Naive thymus-derived CD4-positive, alpha-beta T cell (primary cell): ENCODE measurements around the gene PBX1. TPM values are rescaled to one million over a fixed set of nuclear protein-coding genes. Genes with fewer than 3 reads are reported as not detected.

Experiments used
- ATAC-seq: fragments of 150-1000 bp; cut with Tn5 transposase; 2 replicates; pipeline ENCODE4 v1.10.0; 2021; ENCODE audit warnings: mild to moderate bottlenecking, moderate library complexity
- CTCF ChIA-PET: fragments of 350-600 bp; sonication (Branson Sonifier 250); formaldehyde crosslinking; loops from one replicate; lab custom pipeline; 2021; ENCODE audit warnings: antibody characterized with exemption; lab: Charles Lee
- POLR2A ChIA-PET: fragments of 350-600 bp; sonication (Branson Sonifier 250); formaldehyde crosslinking; loops from one replicate; lab custom pipeline; 2021; ENCODE audit warnings: antibody characterized with exemption, inconsistent platforms; lab: Charles Lee
- DNase-seq, 9 donors: peaks; one replicate each; pipeline versions ENCODE4 v3.0.0 to v3.0.0-alpha.2; 2020 to 2022; ENCODE audit warnings: mixed read lengths in 1 of 9
- H3K27ac ChIP-seq: one replicate; pipeline ENCODE4 v1.7.0; 2013; ENCODE audit warnings: mild to moderate bottlenecking, low read depth, low read length, moderate library complexity
- H3K27me3 ChIP-seq, 2 donors: one replicate each; pipeline ENCODE4 v1.7.0; 2013; ENCODE audit warnings: low read length in 2 of 2, mild to moderate bottlenecking in 2 of 2, moderate library complexity in 2 of 2; ENCODE audit not compliant: control insufficient read depth in 2 of 2, insufficient read depth in 2 of 2
- H3K36me3 ChIP-seq, 3 experiments: 1 replicate in 2 of 3; 2 replicates in 1 of 3; pipeline ENCODE4 v1.7.0; 2013; ENCODE audit warnings: low read length in 3 of 3, mild to moderate bottlenecking in 3 of 3, moderate library complexity in 1 of 3; ENCODE audit not compliant: insufficient read depth in 3 of 3, control insufficient read depth in 2 of 3
- H3K4me1 ChIP-seq, 2 donors: one replicate each; pipeline ENCODE4 v1.7.0; 2013; ENCODE audit warnings: low read length in 2 of 2, mild to moderate bottlenecking in 2 of 2, moderate library complexity in 1 of 2; ENCODE audit not compliant: control insufficient read depth in 2 of 2, insufficient read depth in 2 of 2
- H3K4me3 ChIP-seq: 2 replicates; pipeline ENCODE4 v1.7.0; 2013; ENCODE audit warnings: mild to moderate bottlenecking, low read length
- H3K9me3 ChIP-seq, 3 experiments: 1 replicate in 2 of 3; 2 replicates in 1 of 3; pipeline ENCODE4 v1.7.0; 2013; ENCODE audit warnings: low read length in 3 of 3; ENCODE audit not compliant: control insufficient read depth in 2 of 3
- H3K27ac Mint-ChIP-seq, 9 donors: one replicate each; pipeline ENCODE4 v1.8.0; 2020 to 2022; ENCODE audit warnings: mixed read lengths in 9 of 9, mild to moderate bottlenecking in 8 of 9, moderate library complexity in 5 of 9, inconsistent platforms in 2 of 9
- H3K27me3 Mint-ChIP-seq, 5 donors: one replicate each; pipeline ENCODE4 v1.8.0; 2021 to 2022; ENCODE audit warnings: mixed read lengths in 5 of 5, mild to moderate bottlenecking in 1 of 5
- H3K36me3 Mint-ChIP-seq, 5 donors: one replicate each; pipeline ENCODE4 v1.8.0; 2020 to 2022; ENCODE audit warnings: mixed read lengths in 5 of 5, mild to moderate bottlenecking in 3 of 5, inconsistent platforms in 1 of 5
- H3K4me1 Mint-ChIP-seq, 7 donors: one replicate each; pipeline ENCODE4 v1.8.0; 2020 to 2022; ENCODE audit warnings: mixed read lengths in 7 of 7, mild to moderate bottlenecking in 3 of 7, inconsistent platforms in 1 of 7
- H3K4me3 Mint-ChIP-seq, 10 donors: one replicate each; pipeline ENCODE4 v1.8.0; 2020 to 2022; ENCODE audit warnings: mild to moderate bottlenecking in 10 of 10, mixed read lengths in 10 of 10, moderate library complexity in 6 of 10, inconsistent platforms in 2 of 10
- H3K9me3 Mint-ChIP-seq, 11 donors: one replicate each; pipeline ENCODE4 v1.8.0; 2020 to 2022; ENCODE audit warnings: mixed read lengths in 11 of 11, mild to moderate bottlenecking in 4 of 11, inconsistent platforms in 1 of 11, moderate library complexity in 1 of 11
- intact Hi-C, 2 donors: fragments of 100-400 bp; cut with micrococcal nuclease; formaldehyde crosslinking; loops; one replicate each; pipeline ENCODE4 v1.15.1; 2023
- polyA plus RNA-seq, 2 donors: library from polyadenylated mRNA; unstranded; fragments of 300-500 nt; fragmentation: Illumina TruSeq; gene quantifications; one replicate each; pipeline ENCODE4 v1.2.3, GENCODE V29; 2021
- total RNA-seq, 6 experiments: library from RNA in 5 of 6; stranded (reverse) in 5 of 6; gene quantifications; 1 replicate in 5 of 6; 2 replicates in 1 of 6; pipeline ENCODE4 v1.2.3 and lab custom pipeline; 2021 to 2026

PBX1 gene
- total and polyA plus RNA-seq, 7 experiments from 2014 or later = 0.02 to 2.9 (median 1.7) TPM; not detected in 1

GRCh38 chr1:164759979-164760469 is 201.0 kb downstream of the PBX1 start:
- no peak for ATAC-seq
- H3K4me1 Mint-ChIP-seq = no peaks in the 10 kb centered on the region
- intact Hi-C loops = no loop called here
- H3K27ac Mint-ChIP-seq = no peak overlapping the region
- Histone ChIP-seq H3K9me3 (no peaks in the 10 kb centered on the region), H3K27me3 (no peaks in the 10 kb centered on the region), H3K4me3 (no peak overlapping the region), H3K27ac (no peak overlapping the region), H3K4me1 (no peaks in the 10 kb centered on the region), H3K36me3 (no peaks in the 10 kb centered on the region)
- DNase-seq = no peak
- ChIA-PET POLR2A (no interaction called here), CTCF (interaction anchor here (1.1 kb wide), 1 partner anchor 10 kb away, joined by 3 read pairs; no protein-coding TSS in a partner anchor)
- no peaks in the 10 kb centered on the region for H3K36me3 Mint-ChIP-seq
- H3K9me3 Mint-ChIP-seq = peaks cover 0 to 7% (median 0%) of the 10 kb centered on the region in 11 donors
- no peaks in the 10 kb centered on the region for H3K27me3 Mint-ChIP-seq
- no peak overlapping the region for H3K4me3 Mint-ChIP-seq

GRCh38 chr1:164760569-164760968 is 201.6 kb downstream of the PBX1 start:
- H3K9me3 Mint-ChIP-seq = peaks cover 0 to 7% (median 0%) of the 10 kb centered on the region in 11 donors
- no peak overlapping the region for H3K4me3 ChIP-seq
- H3K9me3 ChIP-seq = no peaks in the 10 kb centered on the region
- no peak for DNase-seq
- no peaks in the 10 kb centered on the region for H3K4me1 ChIP-seq
- ChIA-PET POLR2A (no interaction called here), CTCF (interaction anchor here (1.1 kb wide), 1 partner anchor 10 kb away, joined by 3 read pairs; no protein-coding TSS in a partner anchor)
- no peak overlapping the region for H3K4me3 Mint-ChIP-seq
- no peak overlapping the region for H3K27ac ChIP-seq
- ATAC-seq = no peak
- no peaks in the 10 kb centered on the region for H3K4me1 Mint-ChIP-seq
- H3K36me3 ChIP-seq = no peaks in the 10 kb centered on the region
- H3K27me3 ChIP-seq = no peaks in the 10 kb centered on the region
- no peaks in the 10 kb centered on the region for H3K27me3 Mint-ChIP-seq
- no peak overlapping the region for H3K27ac Mint-ChIP-seq
- intact Hi-C loops = no loop called here
- H3K36me3 Mint-ChIP-seq = no peaks in the 10 kb centered on the region

- H3K27me3 Mint-ChIP-seq = no peaks in the 10 kb centered on the region
- DNase-seq (no peak), ATAC-seq (no peak)
- H3K36me3 Mint-ChIP-seq = no peaks in the 10 kb centered on the region
- H3K4me3 Mint-ChIP-seq = no peak overlapping the region
- H3K9me3 ChIP-seq = no peaks in the 10 kb centered on the region
- no peak overlapping the region for H3K4me3 ChIP-seq
- ChIA-PET CTCF (no interaction called here), POLR2A (no interaction called here)
- no peaks in the 10 kb centered on the region for H3K4me1 ChIP-seq
- no peak overlapping the region for H3K27ac ChIP-seq
- H3K36me3 ChIP-seq = no peaks in the 10 kb centered on the region
- no peaks in the 10 kb centered on the region for H3K27me3 ChIP-seq
- peaks cover 0 to 7% (median 0%) of the 10 kb centered on the region in 11 donors for H3K9me3 Mint-ChIP-seq
- intact Hi-C loops = no loop called here
- H3K4me1 Mint-ChIP-seq = no peaks in the 10 kb centered on the region
- H3K27ac Mint-ChIP-seq = no peak overlapping the region
Observed at GRCh38 chr1:164761009-164761408, 202.0 kb downstream of the PBX1 start.

GRCh38 chr1:164763098-164763497 is 204.1 kb downstream of the PBX1 start:
- no peaks in the 10 kb centered on the region for H3K27me3 ChIP-seq
- no peaks in the 10 kb centered on the region for H3K36me3 Mint-ChIP-seq
- no peak for ATAC-seq
- H3K27ac ChIP-seq = no peak overlapping the region
- no peaks in the 10 kb centered on the region for H3K9me3 ChIP-seq
- peaks cover 0 to 3% (median 0%) of the 10 kb centered on the region in 11 donors for H3K9me3 Mint-ChIP-seq
- H3K4me1 ChIP-seq = no peaks in the 10 kb centered on the region
- POLR2A ChIA-PET = no interaction called here
- H3K4me1 Mint-ChIP-seq = no peaks in the 10 kb centered on the region
- no peaks in the 10 kb centered on the region for H3K27me3 Mint-ChIP-seq
- no peak overlapping the region for H3K4me3 Mint-ChIP-seq
- no peak for DNase-seq
- H3K36me3 ChIP-seq = no peaks in the 10 kb centered on the region
- intact Hi-C loops = no loop called here
- H3K4me3 ChIP-seq = no peak overlapping the region
- no peak overlapping the region for H3K27ac Mint-ChIP-seq
- CTCF ChIA-PET = no interaction called here

- no peak for ATAC-seq
- no peaks in the 10 kb centered on the region for H3K27me3 Mint-ChIP-seq
- CTCF ChIA-PET = no interaction called here
Observed at GRCh38 chr1:164764333-164764732, 205.3 kb downstream of the PBX1 start.

GRCh38 chr1:164765557-164765956 is 206.6 kb downstream of the PBX1 start:
- H3K4me1 ChIP-seq = no peaks in the 10 kb centered on the region
- DNase-seq = no peak
- H3K4me3 ChIP-seq = no peak overlapping the region
- CTCF ChIA-PET = no interaction called here
- H3K4me3 Mint-ChIP-seq = no peak overlapping the region
- no peaks in the 10 kb centered on the region for H3K36me3 Mint-ChIP-seq
- no peaks in the 10 kb centered on the region for H3K27me3 ChIP-seq
- intact Hi-C loops = no loop called here
- ATAC-seq = no peak
- no peaks in the 10 kb centered on the region for H3K36me3 ChIP-seq
- H3K9me3 ChIP-seq = no peaks in the 10 kb centered on the region
- no peak overlapping the region for H3K27ac Mint-ChIP-seq
- no peak overlapping the region for H3K27ac ChIP-seq
- peaks cover 0 to 3% (median 0%) of the 10 kb centered on the region in 11 donors for H3K9me3 Mint-ChIP-seq
- H3K27me3 Mint-ChIP-seq = no peaks in the 10 kb centered on the region
- no peaks in the 10 kb centered on the region for H3K4me1 Mint-ChIP-seq
- POLR2A ChIA-PET = no interaction called here

More at GRCh38 chr1:164764333-164764732, 205.3 kb downstream of the PBX1 start:
- DNase-seq = no peak
- intact Hi-C loops = no loop called here
- H3K4me3 Mint-ChIP-seq = no peak overlapping the region
- no peaks in the 10 kb centered on the region for H3K27me3 ChIP-seq
- H3K9me3 ChIP-seq = no peaks in the 10 kb centered on the region
- H3K36me3 Mint-ChIP-seq = no peaks in the 10 kb centered on the region
- H3K4me1 Mint-ChIP-seq = no peaks in the 10 kb centered on the region
- no peak overlapping the region for H3K27ac Mint-ChIP-seq
- no peak overlapping the region for H3K4me3 ChIP-seq
- POLR2A ChIA-PET = no interaction called here
- peaks cover 0 to 3% (median 0%) of the 10 kb centered on the region in 11 donors for H3K9me3 Mint-ChIP-seq
- no peaks in the 10 kb centered on the region for H3K4me1 ChIP-seq
- no peaks in the 10 kb centered on the region for H3K36me3 ChIP-seq
- H3K27ac ChIP-seq = no peak overlapping the region

GRCh38 chr1:164765992-164766720 is 207.2 kb downstream of the PBX1 start:
- Mint-ChIP-seq H3K36me3 (no peaks in the 10 kb centered on the region), H3K27me3 (peaks cover 0 to under 1% (median 0%) of the 10 kb centered on the region in 5 donors), H3K27ac (no peak overlapping the region), H3K4me1 (no peaks in the 10 kb centered on the region), H3K4me3 (no peak overlapping the region), H3K9me3 (peaks cover 0 to 3% (median 0%) of the 10 kb centered on the region in 11 donors)
- no peaks in the 10 kb centered on the region for H3K36me3 ChIP-seq
- H3K4me3 ChIP-seq = no peak overlapping the region
- H3K9me3 ChIP-seq = no peaks in the 10 kb centered on the region
- CTCF ChIA-PET = no interaction called here
- no peaks in the 10 kb centered on the region for H3K4me1 ChIP-seq
- intact Hi-C loops = no loop called here
- ATAC-seq (no peak), DNase-seq (no peak)
- H3K27me3 ChIP-seq = no peaks in the 10 kb centered on the region
- no peak overlapping the region for H3K27ac ChIP-seq
- POLR2A ChIA-PET = no interaction called here
